Heart right ventricle (tissue), 16 donors: ENCODE data around the gene MAGEL2. TPM values are rescaled to one million over a fixed set of nuclear protein-coding genes. Genes with fewer than 3 reads are reported as not detected.

Experiments used
- ATAC-seq, 8 donors: fragments of 200-7000 bp; cut with Tn5 transposase; one replicate each; pipeline ENCODE4 v1.9.1; 2020; ENCODE audit warnings: mild to moderate bottlenecking in 8 of 8, moderate library complexity in 8 of 8, moderate number of reproducible peaks in 1 of 8
- DNase-seq, 2 donors: peaks; one replicate each; pipeline ENCODE4 v3.0.0-alpha.2; 2020
- H3K27ac ChIP-seq, 10 donors: fragments of 200-600 bp; sonication (generic) in 2 of 10; one replicate each; pipeline versions ENCODE4 v1.5.0 to v1.8.0; 2020 to 2022; ENCODE audit warnings: mild to moderate bottlenecking in 3 of 10
- H3K27me3 ChIP-seq, 7 donors: fragments of 200-600 bp; one replicate each; pipeline ENCODE4 v1.8.0; 2021 to 2022; ENCODE audit warnings: mild to moderate bottlenecking in 2 of 7
- H3K36me3 ChIP-seq, 9 donors: fragments of 200-600 bp; sonication (generic) in 1 of 9; one replicate each; pipeline versions ENCODE4 v1.5.0 to v1.8.0; 2020 to 2022; ENCODE audit warnings: mild to moderate bottlenecking in 2 of 9
- H3K4me1 ChIP-seq, 9 donors: fragments of 200-600 bp; sonication (generic) in 1 of 9; one replicate each; pipeline versions ENCODE4 v1.5.0 to v1.8.0; 2020 to 2022; ENCODE audit warnings: mild to moderate bottlenecking in 4 of 9
- H3K4me3 ChIP-seq, 10 donors: fragments of 200-600 bp; sonication (generic) in 2 of 10; one replicate each; pipeline versions ENCODE4 v1.5.0 to v1.8.0; 2020 to 2022; ENCODE audit warnings: mild to moderate bottlenecking in 7 of 10, moderate library complexity in 2 of 10
- H3K9me3 ChIP-seq, 11 donors: fragments of 200-600 bp in 10 of 11; sonication (generic) in 2 of 11; one replicate each; pipeline versions ENCODE4 v1.5.0 to v1.8.0; 2013 to 2022; ENCODE audit warnings: mild to moderate bottlenecking in 2 of 11, control low read depth in 1 of 11, moderate library complexity in 1 of 11
- CTCF ChIP-seq, 9 donors: fragments of 200-600 bp; sonication (generic) in 2 of 9; IDR thresholded peaks; one replicate each; pipeline versions ENCODE4 v1.5.0 to v1.8.0; 2021 to 2022; ENCODE audit warnings: antibody characterized with exemption in 9 of 9, mild to moderate bottlenecking in 5 of 9, moderate library complexity in 1 of 9
- WGBS, 2 donors: extraction: QIAGEN DNeasy Blood & Tissue Kit; methylation state at CpG; one replicate each; pipeline ENCODE4 v1.1.7; 2013; ENCODE audit warnings: inconsistent platforms in 1 of 2; 5-methylcytosine and 5-hydroxymethylcytosine counted together
- intact Hi-C, 10 donors: fragments of 100-400 bp; cut with DNase I; formaldehyde crosslinking; loops; one replicate each; pipeline versions ENCODE4 v1.11.1 to v1.14.2; 2022
- polyA plus RNA-seq, 2 donors: library from polyadenylated mRNA; stranded (reverse); fragments of 200-250 nt; gene quantifications; one replicate each; pipeline ENCODE4 v1.2.3, GENCODE V29; 2013
- total RNA-seq, 10 donors: library from RNA; stranded (reverse); fragmentation: NEBNext Ultra II Directional in 3 of 10; extraction: Animal tissue kit (Norgen Biotek cat#: 25700) in 3 of 10; gene quantifications; one replicate each; pipeline versions ENCODE4 v1.2.1 to v1.2.4, GENCODE V29; 2021 to 2023
- donor health status: Arrhythmogenic right ventricular cardiomyopathy.
- donor health status: ischemic (EF 13 %, LVEDD 7.1; RV severe dilation, severe dysfunction).
- donor health status: healthy with polysubstance abuse.
- donor health status: DM: no; HTN: yes; CAD: no.
- donor health status: DM: no; HTN: no; CAD: no.
- donor health status: ischemic (EF 25% LVEDD 6.9; RV normal size, moderate dysfunction).
- donor health status: ischemic (EF 25% LVEDD 5.7; RV mildly dilated, moderate dysfunction).
- donor health status: healthy.
- donor health status: DM: yes; HTN: yes; CAD: no.
- donor health status: Ischemic cardiomyopathy.
- donor health status: ischemic (EF 35%, LVEDD 5.7; RV mildly dilated, moderate dysfunction).
- donor health status: nonischemic (EF 11% LVEDD 7.7; RV severe dilation, severe dysfunction).
- donor health status: DM: yes; HTN: yes; CAD: no.
- donor health status: PGD.
- donor health status: ischemic (EF 29% LVEDD 5.4; RV normal size, mild dysfunction).
- donor health status: nonischemic (EF 23%, LVEDD 6.1; RV moderate dilation, normal function).

Gene MAGEL2
- total and polyA plus RNA-seq, 12 donors, result 0.04 to 0.11 (median 0.09) TPM; not detected in 7

- intact Hi-C loops, result no loop called here
- DNase-seq, result no peak
- H3K9me3 ChIP-seq, result peaks cover 0 to 3% (median 0%) of the 10 kb centered on the region in 11 donors
- TF ChIP-seq CTCF (IDR thresholded peaks at IDR 0.05), result no peak
- H3K4me1 ChIP-seq, result peaks cover 0 to 10% (median 0%) of the 10 kb centered on the region in 9 donors
- H3K36me3 ChIP-seq, result no peaks in the 10 kb centered on the region
- no peak for ATAC-seq
- no peak overlapping the region for H3K27ac ChIP-seq
- no peak overlapping the region for H3K4me3 ChIP-seq
- WGBS, 2 donors, result 59 to 66% methylated on average over 4 of the region's 4 CpGs
- H3K27me3 ChIP-seq, result no peaks in the 10 kb centered on the region
Measured at GRCh38 chr15:23690015-23690414, 42.3 kb upstream of the MAGEL2 start.

- ATAC-seq (peak; percentile 72 to 84 (median 78)), DNase-seq (peak; percentile 25 to 64)
- Histone ChIP-seq H3K27ac (peak within 1 kb of the TSS in 6 of 10 donors; percentile 27 to 58 (median 46)), H3K9me3 (no peaks in the 10 kb centered on the region), H3K4me1 (peaks cover 0 to 10% (median 0%) of the 10 kb centered on the region in 9 donors), H3K36me3 (no peaks in the 10 kb centered on the region), H3K27me3 (no peaks in the 10 kb centered on the region), H3K4me3 (peak within 1 kb of the TSS; percentile 21 to 62 (median 53))
- intact Hi-C loops, result no loop called here
- WGBS, 2 donors, result 19 to 25% methylated on average over 38 of the region's 38 CpGs
- TF ChIP-seq CTCF (IDR thresholded peaks at IDR 0.05), result no peak
Measured at GRCh38 chr15:23687143-23687470, 39.4 kb upstream of the MAGEL2 start, which contains the start of gene NDN. TSS of gene NDN (minus strand) at chr15:23687305. CDS start at chr15:23687217, 88 bp downstream.

- 31% methylated on average over 57 of the region's 57 CpGs for WGBS, 2 donors
- DNase-seq (peak in 1 of 2 donors; percentile 10), ATAC-seq (peak; percentile 12 to 59 (median 38))
- H3K27me3 ChIP-seq, result no peaks in the 10 kb centered on the region
- H3K27ac ChIP-seq, result peak overlapping the region in 6 of 10 donors; percentile 27 to 58 (median 46)
- H3K4me1 ChIP-seq, result peaks cover 0 to 10% (median 0%) of the 10 kb centered on the region in 9 donors
- TF ChIP-seq CTCF (IDR thresholded peaks at IDR 0.05), result no peak
- no peaks in the 10 kb centered on the region for H3K9me3 ChIP-seq
- intact Hi-C loops, result no loop called here
- no peaks in the 10 kb centered on the region for H3K36me3 ChIP-seq
- H3K4me3 ChIP-seq, result peak overlapping the region; percentile 21 to 62 (median 53)
Measured at GRCh38 chr15:23686466-23687142, 38.9 kb upstream of the MAGEL2 start.

- WGBS, 2 donors, result 51 to 63% methylated on average over 3 of the region's 3 CpGs
- H3K36me3 ChIP-seq, result no peaks in the 10 kb centered on the region
Measured at GRCh38 chr15:23671481-23671880, 23.8 kb upstream of the MAGEL2 start.

More at GRCh38 chr15:23671481-23671880, 23.8 kb upstream of the MAGEL2 start:
- no peak for TF ChIP-seq CTCF (IDR thresholded peaks at IDR 0.05)
- Histone ChIP-seq H3K27me3 (peaks cover 0 to 15% (median 0%) of the 10 kb centered on the region in 7 donors), H3K27ac (no peak overlapping the region), H3K4me3 (no peak overlapping the region), H3K4me1 (no peaks in the 10 kb centered on the region), H3K9me3 (no peaks in the 10 kb centered on the region)
- ATAC-seq (no peak), DNase-seq (no peak)
- intact Hi-C loops, result loop anchor here in 1 of 10 donors (10.0 kb wide), 1 partner anchor 57 kb away; no protein-coding TSS in a partner anchor
